ENCODE data around the gene RRAS2. TPM values are rescaled to one million over a fixed set of nuclear protein-coding genes. Genes with fewer than 3 reads are reported as not detected.

RRAS2 gene
- total and polyA plus RNA-seq, 2 donors (not counting 3 experiments of a cell fraction or from before 2014, with no cell fraction given) = 30.1 to 80.5 TPM

DNA sequence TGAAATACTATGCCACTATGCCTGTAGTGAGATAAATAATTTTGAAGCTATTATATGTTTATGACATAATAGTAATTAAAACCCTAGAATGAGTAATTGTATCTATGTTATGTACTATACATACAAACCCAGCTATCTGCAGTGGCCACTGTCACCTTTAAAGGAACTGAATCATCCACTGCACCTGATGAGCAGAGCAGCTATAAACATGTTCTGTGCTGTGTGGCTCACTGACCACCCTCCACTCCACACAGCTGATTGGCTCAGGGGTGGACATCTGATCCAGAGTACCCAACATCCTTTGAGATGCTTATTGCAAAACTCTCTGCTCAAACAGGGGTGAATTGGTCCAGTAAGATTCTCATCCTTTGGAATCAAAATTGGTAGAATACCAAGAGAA lies 19.2 kb upstream of the RRAS2 start:
- dilution Hi-C loops (cut with MboI; ENCODE audit: extremely low pct_ligation_motif_present, low sequenced_read_pairs) = no loop called here
- Histone ChIP-seq H3K9me3 (replicated peaks; ENCODE audit: control insufficient read depth, insufficient read depth, low read length) (no peaks in the 10 kb centered on the region), H3K4me3 (replicated peaks in 1 of 3; ENCODE audit: insufficient read depth in 1 of 3, low read depth in 1 of 3, low read length in 3 of 3) (no peak overlapping the region), H3K9ac (replicated peaks; ENCODE audit: extremely low read depth, insufficient read depth, low read length) (no peak overlapping the region), H3K27ac (ENCODE audit: insufficient read depth, low read depth, low read length) (no peak overlapping the region), H2AFZ (ENCODE audit: low read depth, low read length) (no peak overlapping the region), H3K4me2 (ENCODE audit: insufficient read depth, low read length) (no peak overlapping the region), H3K79me2 (ENCODE audit: control insufficient read depth, insufficient read depth, low read length) (no peaks in the 10 kb centered on the region), H3K9me1 (replicated peaks; ENCODE audit: control insufficient read depth, extremely low read depth, insufficient read depth, low read length) (no peaks in the 10 kb centered on the region), H3K36me3 (ENCODE audit: control insufficient read depth in 2 of 2, extremely low read depth in 1 of 2, insufficient read depth in 2 of 2, low read length in 2 of 2) (no peaks in the 10 kb centered on the region), H4K20me1 (replicated peaks; ENCODE audit: control insufficient read depth, extremely low read depth, insufficient read depth, low read length) (no peaks in the 10 kb centered on the region), H3K4me1 (ENCODE audit: control insufficient read depth, extremely low read depth, insufficient read depth, low read length) (peaks cover 12% of the 10 kb centered on the region), H3K27me3 (ENCODE audit: control insufficient read depth in 2 of 2, insufficient read depth in 2 of 2, low read length in 2 of 2) (no peaks in the 10 kb centered on the region)
- ChIA-PET CTCF (interaction anchor here (1.5 to 4.4 kb wide), 6 partner anchors 11 to 77 kb away, joined by 3 to 31 read pairs (median 10); no protein-coding TSS in a partner anchor), POLR2A (no interaction called here)
- FAIRE-seq (peak; percentile 21), DNase-seq (ENCODE audit: low read depth, low spot score) (no peak)
- TF ChIP-seq, protein P1, sequence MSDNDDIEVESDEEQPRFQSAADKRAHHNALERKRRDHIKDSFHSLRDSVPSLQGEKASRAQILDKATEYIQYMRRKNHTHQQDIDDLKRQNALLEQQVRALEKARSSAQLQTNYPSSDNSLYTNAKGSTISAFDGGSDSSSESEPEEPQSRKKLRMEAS (IDR thresholded peaks at IDR 0.05; ENCODE audit: insufficient read depth, insufficient read length) = no peak
- TF ChIP-seq GATA2 (IDR thresholded peaks at IDR 0.05; ENCODE audit: insufficient read depth, insufficient read length, low read depth, low read length) = no peak
- no peak for TF ChIP-seq JUN (IDR thresholded peaks at IDR 0.05; ENCODE audit: borderline replicate concordance, insufficient read depth, insufficient read length, low read depth)
- TF ChIP-seq FOS (IDR thresholded peaks at IDR 0.05; ENCODE audit: borderline replicate concordance, insufficient read depth, low read length) = no peak
- TF ChIP-seq EZH2 (IDR thresholded peaks at IDR 0.05; ENCODE audit: borderline replicate concordance, low read depth, low read length, severe bottlenecking) = no peak
- TF ChIP-seq, protein P2, sequence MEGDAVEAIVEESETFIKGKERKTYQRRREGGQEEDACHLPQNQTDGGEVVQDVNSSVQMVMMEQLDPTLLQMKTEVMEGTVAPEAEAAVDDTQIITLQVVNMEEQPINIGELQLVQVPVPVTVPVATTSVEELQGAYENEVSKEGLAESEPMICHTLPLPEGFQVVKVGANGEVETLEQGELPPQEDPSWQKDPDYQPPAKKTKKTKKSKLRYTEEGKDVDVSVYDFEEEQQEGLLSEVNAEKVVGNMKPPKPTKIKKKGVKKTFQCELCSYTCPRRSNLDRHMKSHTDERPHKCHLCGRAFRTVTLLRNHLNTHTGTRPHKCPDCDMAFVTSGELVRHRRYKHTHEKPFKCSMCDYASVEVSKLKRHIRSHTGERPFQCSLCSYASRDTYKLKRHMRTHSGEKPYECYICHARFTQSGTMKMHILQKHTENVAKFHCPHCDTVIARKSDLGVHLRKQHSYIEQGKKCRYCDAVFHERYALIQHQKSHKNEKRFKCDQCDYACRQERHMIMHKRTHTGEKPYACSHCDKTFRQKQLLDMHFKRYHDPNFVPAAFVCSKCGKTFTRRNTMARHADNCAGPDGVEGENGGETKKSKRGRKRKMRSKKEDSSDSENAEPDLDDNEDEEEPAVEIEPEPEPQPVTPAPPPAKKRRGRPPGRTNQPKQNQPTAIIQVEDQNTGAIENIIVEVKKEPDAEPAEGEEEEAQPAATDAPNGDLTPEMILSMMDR (IDR thresholded peaks at IDR 0.05; ENCODE audit: extremely low read depth in 1 of 2, insufficient read depth in 1 of 2, low read depth in 1 of 2, low read length in 2 of 2) = no peak
- TF ChIP-seq MYC (IDR thresholded peaks at IDR 0.05; ENCODE audit: low read depth, low read length) = no peak
- no peak for TF ChIP-seq POLR2A (IDR thresholded peaks at IDR 0.05; ENCODE audit: low read depth, low read length)
- TF ChIP-seq POLR2AphosphoS5 (IDR thresholded peaks at IDR 0.05; ENCODE audit: insufficient read depth, low read depth, low read length) = no peak
- intact Hi-C loops (cut with micrococcal nuclease) = no loop called here
- no TSS peak for BruUV-seq (replicated peaks)

Measured in endothelial cell of umbilical vein (primary cell).